ENCODE data around the gene C1QTNF12.

The C1QTNF12 gene

GRCh38 chr1:1229770-1230169, 16.8 kb downstream of the C1QTNF12 start:
- DNase-seq (ENCODE audit: low read depth in 2 of 2, low spot score in 1 of 2) = no peak

- DNase-seq (ENCODE audit: low read depth in 2 of 2, low spot score in 1 of 2) = no peak
Measured at GRCh38 chr1:1228596-1229321, 17.8 kb downstream of the C1QTNF12 start.

GRCh38 chr1:1228187-1228586, 18.3 kb downstream of the C1QTNF12 start:
- DNase-seq (ENCODE audit: low read depth in 2 of 2, low spot score in 1 of 2) = no peak

GRCh38 chr1:1227386-1227785, 19.1 kb downstream of the C1QTNF12 start:
- DNase-seq (ENCODE audit: low read depth in 2 of 2, low spot score in 1 of 2) = no peak

- no peak for DNase-seq (ENCODE audit: low read depth in 2 of 2, low spot score in 1 of 2)
Measured at GRCh38 chr1:1226566-1227362, 19.8 kb downstream of the C1QTNF12 start.

- DNase-seq (ENCODE audit: low read depth in 2 of 2, low spot score in 1 of 2) = no peak
Measured at GRCh38 chr1:1225913-1226312, 20.6 kb downstream of the C1QTNF12 start.

- DNase-seq (ENCODE audit: low read depth in 2 of 2, low spot score in 1 of 2) = no peak
Measured at GRCh38 chr1:1225238-1225845, 21.2 kb downstream of the C1QTNF12 start.

GRCh38 chr1:1223891-1224290, 22.6 kb downstream of the C1QTNF12 start:
- DNase-seq (ENCODE audit: low read depth in 2 of 2, low spot score in 1 of 2) = no peak

GRCh38 chr1:1223321-1223720, 23.2 kb downstream of the C1QTNF12 start:
- no peak for DNase-seq (ENCODE audit: low read depth in 2 of 2, low spot score in 1 of 2)

GRCh38 chr1:1222575-1223225, 23.8 kb downstream of the C1QTNF12 start:
- DNase-seq (ENCODE audit: low read depth in 2 of 2, low spot score in 1 of 2) = no peak

- DNase-seq (ENCODE audit: low read depth in 2 of 2, low spot score in 1 of 2) = no peak
Measured at GRCh38 chr1:1221887-1222574, 24.5 kb downstream of the C1QTNF12 start.

GRCh38 chr1:1220197-1220596, 26.3 kb downstream of the C1QTNF12 start:
- no peak for DNase-seq (ENCODE audit: low read depth in 2 of 2, low spot score in 1 of 2)

- DNase-seq (ENCODE audit: low read depth in 2 of 2, low spot score in 1 of 2) = no peak
Measured at GRCh38 chr1:1219341-1219740, 27.2 kb downstream of the C1QTNF12 start.

- DNase-seq (ENCODE audit: low read depth in 2 of 2, low spot score in 1 of 2) = no peak
Measured at GRCh38 chr1:1218524-1219200, 27.9 kb downstream of the C1QTNF12 start.

- DNase-seq (ENCODE audit: low read depth in 2 of 2, low spot score in 1 of 2) = no peak
Measured at GRCh38 chr1:1217621-1218523, 28.6 kb downstream of the C1QTNF12 start.

- no peak for DNase-seq (ENCODE audit: low read depth in 2 of 2, low spot score in 1 of 2)
Measured at GRCh38 chr1:1216770-1217620, 29.5 kb downstream of the C1QTNF12 start.

GRCh38 chr1:1215881-1216605, 30.5 kb downstream of the C1QTNF12 start:
- no peak for DNase-seq (ENCODE audit: low read depth in 2 of 2, low spot score in 1 of 2)
